Activated naive CD4-positive, alpha-beta T cell treated with anti-CD3 and anti-CD28 coated beads, Interleukin-2, amount 10 ng/mL, durations not matched to agents 7 days and 5 days (primary cell): ENCODE measurements around the gene AGO1.
"Not testable (repeated sequence)": the region's sequence is repeated elsewhere in the genome, so short reads cannot be mapped to it uniquely, and the experiment has no call there.

ENCODE experiments used
- CTCF ChIA-PET: fragments of 350-600 bp; sonication (Branson Sonifier 250); formaldehyde crosslinking; loops from one replicate; lab custom pipeline; 2021; ENCODE audit warnings: antibody characterized with exemption; lab: Charles Lee
- DNase-seq: peaks from one replicate; pipeline ENCODE4 v3.0.0-alpha.2; 2020
- H3K27ac Mint-ChIP-seq: one replicate; pipeline ENCODE4 v1.8.0; 2021; ENCODE audit warnings: mild to moderate bottlenecking, moderate library complexity, mixed read lengths
- H3K27me3 Mint-ChIP-seq: one replicate; pipeline ENCODE4 v1.8.0; 2021; ENCODE audit warnings: mild to moderate bottlenecking, mixed read lengths
- H3K36me3 Mint-ChIP-seq: one replicate; pipeline ENCODE4 v1.8.0; 2021; ENCODE audit warnings: mixed read lengths
- H3K4me1 Mint-ChIP-seq: one replicate; pipeline ENCODE4 v1.8.0; 2021; ENCODE audit warnings: mixed read lengths
- H3K4me3 Mint-ChIP-seq: one replicate; pipeline ENCODE4 v1.8.0; 2021; ENCODE audit warnings: mild to moderate bottlenecking, moderate library complexity, mixed read lengths
- H3K9me3 Mint-ChIP-seq: one replicate; pipeline ENCODE4 v1.8.0; 2021; ENCODE audit warnings: mixed read lengths

The AGO1 gene

DNA sequence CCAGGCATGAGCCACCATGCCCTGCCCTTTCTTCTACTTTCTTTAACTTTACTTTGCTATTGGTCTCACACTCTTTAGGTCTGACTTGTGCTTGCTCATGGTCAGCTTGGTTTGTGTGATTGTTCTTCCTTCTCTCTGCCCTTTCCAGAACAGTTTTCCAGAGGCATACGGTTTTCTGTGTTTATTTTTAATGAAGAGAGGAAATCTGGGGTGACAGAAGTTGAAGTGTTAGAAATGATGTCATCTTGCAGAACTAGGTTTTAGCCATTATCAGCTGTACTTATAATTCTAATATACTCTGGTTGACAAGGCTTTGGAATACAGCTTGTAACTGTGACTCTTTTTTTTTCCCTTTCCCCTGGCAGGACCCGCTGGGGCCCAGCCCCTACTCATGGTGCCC is 62.3 kb downstream of the AGO1 start:
- no peaks in the 10 kb centered on the region for H3K27me3 Mint-ChIP-seq
- no peak overlapping the region for H3K4me3 Mint-ChIP-seq
- DNase-seq: no peak
- H3K9me3 Mint-ChIP-seq: no peaks in the 10 kb centered on the region
- peaks cover 35% of the 10 kb centered on the region for H3K4me1 Mint-ChIP-seq
- CTCF ChIA-PET: no interaction called here
- H3K27ac Mint-ChIP-seq: no peak overlapping the region
- H3K36me3 Mint-ChIP-seq: peaks cover 22% of the 10 kb centered on the region

DNA sequence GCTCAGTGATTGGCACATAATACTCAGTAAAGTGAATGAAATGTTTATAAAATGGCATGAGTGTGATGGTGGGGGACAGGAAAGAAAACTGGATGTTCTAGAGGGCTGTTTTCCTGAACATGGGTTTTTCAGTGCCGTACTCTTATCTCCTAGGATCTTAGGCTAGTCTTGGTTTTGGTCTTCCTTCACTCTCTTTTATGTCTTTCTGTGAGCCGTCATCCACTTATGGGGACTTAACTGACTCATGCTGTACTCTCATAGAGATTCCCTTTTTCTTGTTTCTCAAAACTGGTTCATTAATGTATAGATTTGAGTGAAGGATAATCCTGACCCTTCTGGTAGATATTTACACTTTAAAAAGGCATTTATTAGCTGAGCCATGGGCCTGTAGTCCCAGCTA is 64.5 kb downstream of the AGO1 start:
- no peak for DNase-seq
- Mint-ChIP-seq H3K27ac (no peak overlapping the region), H3K36me3 (peaks cover 16% of the 10 kb centered on the region), H3K4me3 (no peak overlapping the region), H3K4me1 (peaks cover 20% of the 10 kb centered on the region), H3K27me3 (no peaks in the 10 kb centered on the region), H3K9me3 (no peaks in the 10 kb centered on the region)
- CTCF ChIA-PET: no interaction called here

DNA sequence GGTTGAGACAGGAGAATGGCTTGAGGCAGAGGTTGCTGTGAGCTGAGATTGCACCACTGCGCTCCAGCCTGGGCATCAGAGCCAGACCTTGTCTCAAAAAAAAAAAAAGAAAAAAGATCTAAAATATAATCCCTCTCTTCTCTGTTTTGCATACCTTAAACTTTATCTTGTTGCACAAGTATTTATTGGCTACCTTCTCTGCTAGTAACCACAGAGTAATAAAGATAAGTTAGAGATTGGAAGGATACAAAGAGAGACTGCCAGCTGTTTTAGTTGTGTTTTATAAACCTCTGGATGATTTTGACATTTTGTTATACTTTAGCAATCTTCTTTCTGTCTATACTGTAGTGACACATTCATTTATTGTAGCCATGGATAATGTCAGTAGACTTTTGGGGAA is 75.5 kb downstream of the AGO1 start:
- H3K4me3 Mint-ChIP-seq: no peak overlapping the region
- DNase-seq: no peak
- no peak overlapping the region for H3K27ac Mint-ChIP-seq
- CTCF ChIA-PET: no interaction called here
- no peaks in the 10 kb centered on the region for H3K9me3 Mint-ChIP-seq
- H3K36me3 Mint-ChIP-seq: peaks cover 5% of the 10 kb centered on the region
- no peaks in the 10 kb centered on the region for H3K4me1 Mint-ChIP-seq
- no peaks in the 10 kb centered on the region for H3K27me3 Mint-ChIP-seq

DNA sequence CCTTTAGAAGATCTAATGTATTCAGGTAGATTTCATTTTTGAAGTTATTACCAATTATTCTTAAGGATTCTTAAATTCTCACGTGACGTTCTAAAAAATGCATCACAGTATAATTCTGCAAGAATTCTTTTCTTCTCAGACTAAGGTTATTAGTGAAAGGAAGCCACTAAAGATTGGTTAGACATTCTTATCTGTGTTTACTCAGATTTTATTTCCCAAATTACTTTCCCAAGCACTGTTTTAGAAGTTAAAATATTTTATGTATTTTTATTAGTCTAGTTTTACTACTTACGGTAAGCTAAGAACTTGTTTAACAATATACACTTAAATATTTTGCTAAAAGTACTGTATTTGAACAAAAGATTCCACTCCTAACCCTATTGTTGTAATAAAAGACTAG is 76.3 kb downstream of the AGO1 start:
- H3K27ac Mint-ChIP-seq: no peak overlapping the region
- no peaks in the 10 kb centered on the region for H3K27me3 Mint-ChIP-seq
- peaks cover 7% of the 10 kb centered on the region for H3K36me3 Mint-ChIP-seq
- H3K4me3 Mint-ChIP-seq: no peak overlapping the region
- no peak for DNase-seq
- CTCF ChIA-PET: no interaction called here
- no peaks in the 10 kb centered on the region for H3K4me1 Mint-ChIP-seq
- peaks cover 2% of the 10 kb centered on the region for H3K9me3 Mint-ChIP-seq

DNA sequence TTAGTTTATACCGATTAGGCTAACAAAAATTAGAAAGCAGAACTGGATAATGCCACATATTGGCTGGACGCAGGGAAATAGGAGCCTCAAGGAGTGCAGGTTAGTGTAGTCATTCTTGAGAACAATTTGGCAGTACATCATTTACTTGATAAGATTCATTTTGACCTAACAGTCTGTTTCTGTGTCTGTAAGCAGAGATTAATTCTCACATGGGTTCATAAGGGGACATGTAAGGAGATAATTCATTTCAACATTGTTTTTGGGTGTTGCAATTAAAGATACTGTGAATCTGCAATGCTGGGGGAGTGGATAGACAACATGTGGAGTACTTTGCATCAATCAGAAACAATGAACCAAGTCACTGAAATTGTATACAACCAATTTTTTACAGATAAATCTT is 79.9 kb downstream of the AGO1 start:
- Mint-ChIP-seq H3K27ac (no peak overlapping the region), H3K9me3 (peaks cover 3% of the 10 kb centered on the region), H3K4me1 (no peaks in the 10 kb centered on the region), H3K4me3 (no peak overlapping the region), H3K27me3 (no peaks in the 10 kb centered on the region), H3K36me3 (peaks cover 6% of the 10 kb centered on the region)
- DNase-seq: no peak
- CTCF ChIA-PET: no interaction called here

DNA sequence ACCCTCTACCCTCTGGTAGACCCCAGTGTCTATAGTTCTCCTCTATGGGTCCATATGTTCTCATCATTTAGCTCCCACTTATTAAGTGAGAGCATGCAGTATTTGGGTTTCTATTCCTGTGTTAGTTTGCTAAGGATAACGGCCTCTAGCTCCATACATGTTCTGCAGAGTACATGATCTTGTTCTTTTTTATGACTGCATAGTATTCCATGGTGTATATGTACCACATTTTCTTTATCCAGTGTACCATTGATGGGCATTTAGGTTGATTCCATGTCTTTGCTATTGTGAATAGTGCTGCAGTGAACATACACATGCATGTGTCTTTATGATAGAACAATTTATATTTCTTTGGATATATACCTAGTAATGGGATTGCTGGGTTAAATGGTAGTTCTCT is 81.3 kb downstream of the AGO1 start:
- H3K9me3 Mint-ChIP-seq, H3K27ac Mint-ChIP-seq, H3K4me1 Mint-ChIP-seq, DNase-seq, CTCF ChIA-PET, H3K4me3 Mint-ChIP-seq, H3K27me3 Mint-ChIP-seq: not testable (repeated sequence)
- peaks cover 16% of the 10 kb centered on the region for H3K36me3 Mint-ChIP-seq

DNA sequence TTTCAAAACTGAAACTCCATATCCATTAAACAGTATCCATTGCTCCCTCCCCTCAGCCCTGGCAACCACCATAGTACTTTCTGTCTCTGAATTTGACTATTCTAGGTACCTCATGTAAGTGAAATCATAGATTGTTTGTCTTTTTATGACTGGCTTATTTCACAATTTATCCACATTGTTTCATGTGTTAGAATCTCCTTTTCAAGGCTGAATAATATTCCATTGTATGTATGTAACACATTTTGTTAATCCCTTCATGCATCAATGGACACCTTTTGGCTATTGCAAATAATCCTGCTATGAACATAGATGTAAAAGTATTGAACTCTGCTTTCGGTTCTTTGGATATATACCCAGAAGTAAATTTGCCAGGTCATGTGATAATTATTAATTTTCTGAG is 85.4 kb downstream of the AGO1 start:
- Mint-ChIP-seq H3K4me1 (no peaks in the 10 kb centered on the region), H3K4me3 (no peak overlapping the region), H3K36me3 (peaks cover 25% of the 10 kb centered on the region), H3K27ac (no peak overlapping the region), H3K9me3 (peaks cover 3% of the 10 kb centered on the region), H3K27me3 (no peaks in the 10 kb centered on the region)
- DNase-seq: no peak
- CTCF ChIA-PET: no interaction called here

DNA sequence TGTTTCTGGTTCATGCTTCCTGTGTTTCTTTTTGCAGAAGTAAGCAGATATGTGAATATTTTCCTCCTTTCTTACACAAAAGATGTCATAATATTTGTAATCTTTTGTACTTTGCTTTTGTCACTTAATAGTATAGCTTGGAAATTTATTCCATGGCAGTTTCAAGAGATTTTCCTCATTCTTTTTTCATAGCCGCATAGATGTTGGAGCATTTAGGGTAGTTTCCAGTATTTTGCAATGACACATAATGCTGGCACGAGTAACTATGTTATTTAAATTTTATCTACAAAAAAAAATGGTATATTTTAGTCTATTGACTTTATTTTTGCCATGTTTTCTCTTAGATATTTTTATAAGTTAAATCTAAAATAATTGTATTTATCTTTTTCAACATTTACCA is 88.6 kb downstream of the AGO1 start:
- H3K9me3 Mint-ChIP-seq: no peaks in the 10 kb centered on the region
- no peak for DNase-seq
- CTCF ChIA-PET: no interaction called here
- peaks cover 42% of the 10 kb centered on the region for H3K36me3 Mint-ChIP-seq
- H3K4me3 Mint-ChIP-seq: no peak overlapping the region
- H3K4me1 Mint-ChIP-seq: peaks cover 5% of the 10 kb centered on the region
- H3K27ac Mint-ChIP-seq: no peak overlapping the region
- H3K27me3 Mint-ChIP-seq: no peaks in the 10 kb centered on the region

DNA sequence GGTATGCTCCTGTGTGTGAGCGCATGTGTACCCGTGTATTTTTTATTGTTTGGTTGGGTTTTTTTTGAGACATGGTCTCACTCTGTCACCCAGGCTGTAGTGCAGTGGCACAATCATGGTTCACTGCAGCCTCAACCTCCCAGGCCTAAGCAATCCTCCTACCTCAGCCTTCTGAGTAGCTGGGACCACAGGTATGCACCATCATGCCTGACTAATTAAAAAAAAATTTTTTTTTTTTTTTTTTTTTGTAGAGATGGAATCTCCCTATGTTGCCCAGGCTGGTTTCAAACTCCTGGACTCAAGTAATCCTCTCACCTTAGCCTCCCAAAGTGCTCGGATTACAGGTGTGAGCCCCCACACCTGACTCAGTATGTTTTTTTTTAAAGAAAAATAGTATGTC is 89.6 kb downstream of the AGO1 start:
- CTCF ChIA-PET, DNase-seq, H3K9me3 Mint-ChIP-seq, H3K27me3 Mint-ChIP-seq, H3K4me3 Mint-ChIP-seq, H3K27ac Mint-ChIP-seq, H3K4me1 Mint-ChIP-seq: not testable (repeated sequence)
- peaks cover 43% of the 10 kb centered on the region for H3K36me3 Mint-ChIP-seq

DNA sequence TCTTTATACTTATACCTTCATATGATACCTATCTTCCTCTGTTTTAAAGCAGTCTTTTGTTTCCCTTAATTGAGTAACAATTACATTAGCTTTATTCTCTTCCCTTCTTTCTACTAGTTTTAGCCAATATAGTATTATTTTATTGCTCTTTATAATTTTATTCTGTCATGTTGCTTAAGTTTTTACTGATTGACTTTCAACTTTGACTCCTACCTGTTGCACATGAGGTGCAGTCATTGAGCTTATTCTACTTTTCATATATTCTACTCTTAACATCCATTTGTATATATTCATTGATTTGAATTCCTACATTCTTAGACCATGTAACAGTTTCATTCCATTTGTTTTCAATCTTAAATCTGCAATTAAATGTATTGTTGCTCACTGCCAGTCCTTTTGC is 97.1 kb downstream of the AGO1 start:
- peaks cover 4% of the 10 kb centered on the region for H3K4me1 Mint-ChIP-seq
- H3K9me3 Mint-ChIP-seq: no peaks in the 10 kb centered on the region
- DNase-seq: no peak
- peaks cover 26% of the 10 kb centered on the region for H3K36me3 Mint-ChIP-seq
- H3K27me3 Mint-ChIP-seq: no peaks in the 10 kb centered on the region
- no peak overlapping the region for H3K27ac Mint-ChIP-seq
- CTCF ChIA-PET: no interaction called here
- no peak overlapping the region for H3K4me3 Mint-ChIP-seq
